K562 (cell line): Measurements from ENCODE around the gene MMP24OS. TPM values are rescaled to one million over a fixed set of nuclear protein-coding genes. Genes with fewer than 3 reads are reported as not detected.

Source experiments
- ATAC-seq: fragments of 200-7000 bp; cut with Tn5 transposase; 3 replicates; pipeline ENCODE4 v1.9.1; 2020; ENCODE audit warnings: moderate library complexity
- BruUV-seq: library from RNA; stranded (reverse); fragments of 400-500 nt; replicated peaks from 2 replicates; lab custom pipeline; 2021; lab: Mats Ljungman, UMichigan
- CTCF ChIA-PET: fragments of 300-600 bp; formaldehyde crosslinking; extraction: SDS; loops from one replicate; lab custom pipeline; 2021; ENCODE audit warnings: low intra/inter-chr PET ratio; lab: Yijun Ruan, JAX
- POLR2A ChIA-PET: fragments of 300-600, 350-650 bp; sonication (Branson Sonifier 250); formaldehyde crosslinking; extraction: SDS; loops from one replicate; lab custom pipeline; 2021; ENCODE audit warnings: antibody characterized with exemption, inconsistent platforms; lab: Yijun Ruan, JAX
- DNase-seq, 4 experiments: peaks; one replicate each; pipeline versions ENCODE4 v3.0.0 to v3.0.0-alpha.2; 2011 to 2018; ENCODE audit warnings: low spot score in 3 of 4, mixed read lengths in 3 of 4; ENCODE audit errors: extremely low read depth in 1 of 4
- FAIRE-seq: peaks from 2 replicates; lab custom pipeline; 2011; peaks lifted over from hg19 to GRCh38; lab: Jason Lieb, UNC
- H2AFZ ChIP-seq: 2 replicates; pipeline ENCODE4 v1.6.0; 2011; ENCODE audit warnings: low read depth, low read length, control low read depth, inconsistent platforms
- H3K27ac ChIP-seq: fragments of 200-600 bp; 3 replicates; pipeline ENCODE4 v1.8.0; 2011; ENCODE audit warnings: low read depth, mild to moderate bottlenecking, control low read depth, inconsistent platforms, low read length, moderate library complexity, mixed read lengths; ENCODE audit errors: extremely low read depth
- H3K27me3 ChIP-seq, 2 experiments: fragments of 300-600 bp in 1 of 2; 2 replicates in 1 of 2; 3 replicates in 1 of 2; pipeline versions ENCODE4 v1.6.0 to v1.8.0; 2011; ENCODE audit warnings: inconsistent platforms in 2 of 2, low read length in 2 of 2, mild to moderate bottlenecking in 1 of 2, mixed read lengths in 1 of 2, moderate library complexity in 1 of 2; ENCODE audit not compliant: control insufficient read depth in 2 of 2, insufficient read depth in 2 of 2
- H3K36me3 ChIP-seq: fragments of 300-600 bp; 3 replicates; pipeline ENCODE4 v1.8.0; 2011; ENCODE audit warnings: mild to moderate bottlenecking, low read length, inconsistent platforms; ENCODE audit not compliant: control insufficient read depth, insufficient read depth
- H3K4me1 ChIP-seq, 2 experiments: fragments of 200-600 bp in 1 of 2; replicated peaks in 1 of 2; 2 replicates in 1 of 2; 3 replicates in 1 of 2; pipeline versions ENCODE4 v1.5.1 to v1.8.0; 2011; ENCODE audit warnings: inconsistent platforms in 2 of 2, low read length in 2 of 2, mild to moderate bottlenecking in 1 of 2, mixed read lengths in 1 of 2, moderate library complexity in 1 of 2; ENCODE audit not compliant: control insufficient read depth in 2 of 2, insufficient read depth in 2 of 2
- H3K4me2 ChIP-seq: 2 replicates; pipeline ENCODE4 v1.6.1; 2011; ENCODE audit warnings: low read length, control low read depth, inconsistent platforms, mixed read lengths; ENCODE audit not compliant: insufficient read depth
- H3K4me3 ChIP-seq: fragments of 200-600 bp; sonication (generic), shearing (Covaris generic); 2 replicates; pipeline ENCODE4 v1.5.1; 2016; ENCODE audit warnings: control low read depth, inconsistent platforms
- H3K79me2 ChIP-seq: fragments of 200-600 bp; 3 replicates; pipeline ENCODE4 v1.8.0; 2011; ENCODE audit warnings: low read length, inconsistent platforms; ENCODE audit not compliant: control insufficient read depth, insufficient read depth
- H3K9ac ChIP-seq, 2 experiments: 2 replicates each; pipeline versions ENCODE4 v1.6.0 to v1.6.1; 2011; ENCODE audit warnings: low read depth in 2 of 2, low read length in 2 of 2, control low read depth in 1 of 2, inconsistent platforms in 1 of 2, mild to moderate bottlenecking in 1 of 2, mixed read lengths in 1 of 2; ENCODE audit not compliant: insufficient read depth in 1 of 2
- H3K9me1 ChIP-seq: one replicate; pipeline ENCODE4 v1.6.0; 2011; ENCODE audit warnings: inconsistent platforms, mild to moderate bottlenecking, low read length, moderate library complexity; ENCODE audit not compliant: control insufficient read depth, insufficient read depth
- H3K9me3 ChIP-seq: replicated peaks from 2 replicates; pipeline ENCODE4 v1.5.1; 2011; ENCODE audit warnings: low read depth, low read length, inconsistent platforms; ENCODE audit not compliant: control insufficient read depth, insufficient read depth
- H4K20me1 ChIP-seq: replicated peaks from 2 replicates; pipeline ENCODE4 v1.6.1; 2011; ENCODE audit warnings: low read length, inconsistent platforms, mixed read lengths; ENCODE audit not compliant: control insufficient read depth, insufficient read depth
- BHLHE40 ChIP-seq: IDR thresholded peaks from 2 replicates; pipeline ENCODE4 v1.6.1; 2011; ENCODE audit warnings: low read length, improper control_type of control experiment
- CREB1 ChIP-seq, 2 experiments: sonication (generic) in 1 of 2; formaldehyde crosslinking in 1 of 2; IDR thresholded peaks; 2 replicates each; pipeline versions ENCODE4 v1.6.1 to v1.8.0; 2012 to 2022; ENCODE audit warnings: inconsistent platforms in 1 of 2, mild to moderate bottlenecking in 1 of 2, missing genetic modification reagents in 1 of 2, moderate library complexity in 1 of 2
- CTBP1 ChIP-seq: fragments of 450-650 bp; IDR thresholded peaks from 2 replicates; pipeline ENCODE4 v1.6.1; 2016; ENCODE audit warnings: borderline replicate concordance
- CTCF ChIP-seq, 3 experiments: IDR thresholded peaks in 2 of 3; conservative IDR thresholded peaks in 1 of 3; 2 replicates each; pipeline ENCODE4 v1.5.1; 2011 to 2012; ENCODE audit warnings: low read length in 3 of 3, mild to moderate bottlenecking in 3 of 3, control low read depth in 2 of 3, improper control_type of control experiment in 1 of 3, inconsistent platforms in 1 of 3, low read depth in 1 of 3, mixed read lengths in 1 of 3, moderate library complexity in 1 of 3; ENCODE audit not compliant: insufficient read depth in 2 of 3
- CTCFL ChIP-seq: IDR thresholded peaks from 2 replicates; pipeline ENCODE4 v1.6.1; 2011; ENCODE audit warnings: borderline replicate concordance, low read depth, mild to moderate bottlenecking, moderate library complexity, low read length; ENCODE audit not compliant: insufficient read depth, poor library complexity, severe bottlenecking
- MAZ ChIP-seq, 2 experiments: fragments of 450-650 bp in 1 of 2; sonication (generic) in 1 of 2; formaldehyde crosslinking; IDR thresholded peaks in 1 of 2; conservative IDR thresholded peaks in 1 of 2; 2 replicates each; pipeline versions ENCODE4 v1.4.0 to v1.5.0; 2020; ENCODE audit warnings: mild to moderate bottlenecking in 1 of 2, missing genetic modification reagents in 1 of 2
- RBM39 ChIP-seq: fragments of 200-400 bp; formaldehyde crosslinking; optimal IDR thresholded peaks from 2 replicates; pipeline ENCODE3; 2018; ENCODE audit warnings: low read depth, low read length
- TFAP4 ChIP-seq: sonication (generic); formaldehyde crosslinking; IDR thresholded peaks from 2 replicates; pipeline ENCODE4 v1.8.0; 2022; ENCODE audit warnings: missing genetic modification reagents, mild to moderate bottlenecking, moderate library complexity, borderline replicate concordance
- VEZF1 ChIP-seq: fragments of 200-800 bp; sonication (Bioruptor generic); IDR thresholded peaks from 2 replicates; pipeline ENCODE4 v1.6.1; 2017; ENCODE audit warnings: missing genetic modification characterization, missing compliant biosample characterization
- ZBTB26 ChIP-seq: fragments of 450-650 bp; formaldehyde crosslinking; IDR thresholded peaks from 2 replicates; pipeline ENCODE4 v1.4.0; 2022; ENCODE audit warnings: missing genetic modification characterization
- ZFP36 ChIP-seq: fragments of 150-350 bp; IDR thresholded peaks from 2 replicates; pipeline ENCODE4 v1.6.1; 2018; ENCODE audit warnings: low read length, low read depth; ENCODE audit not compliant: partially characterized antibody
- WGBS: fragments of 100-300 bp; shearing (Covaris generic); methylation state at CpG from one replicate; pipeline ENCODE4 v1.1.6; 2016; ENCODE audit warnings: low coverage, mixed read lengths; ENCODE audit not compliant: insufficient coverage; ENCODE audit errors: missing lambda C conversion rate; 5-methylcytosine and 5-hydroxymethylcytosine counted together
- in situ Hi-C: fragments of 300-500 bp; cut with MboI; formaldehyde crosslinking; loops from 4 replicates; pipeline ENCODE4 v1.15.0; 2018; ENCODE audit warnings: inconsistent platforms, mixed read lengths
- intact Hi-C: fragments of 100-400 bp; cut with micrococcal nuclease; formaldehyde crosslinking; loops from 2 replicates; pipeline ENCODE4 v1.14.2; 2022
- polyA plus RNA-seq, 8 experiments: library from polyadenylated mRNA; depleted of rRNA in 4 of 8; stranded (reverse) in 5 of 8; unstranded in 3 of 8; fragments of >200 nt; fragmentation: Nextera tagmentation in 2 of 8; fragmentation: Illumina TruSeq in 1 of 8; extraction: Ambion mirVana in 2 of 8; extraction: Trizol in 1 of 8; gene quantifications; 2 replicates each; pipeline versions ENCODE4 v1.2.1 to v1.2.3, GENCODE V29; 2011 to 2014; ENCODE audit warnings: inconsistent platforms in 1 of 8, missing spikeins in 1 of 8
- total RNA-seq, 7 experiments: library from RNA; depleted of rRNA in 6 of 7; stranded (reverse); fragments of >200 nt in 6 of 7; fragmentation: Illumina TruSeq in 2 of 7; extraction: Trizol in 2 of 7; gene quantifications; 2 replicates each; pipeline versions ENCODE4 v1.2.1 to v1.2.3, GENCODE V29; 2011 to 2021; ENCODE audit warnings: low replicate concordance in 1 of 7

Gene MMP24OS
- total and polyA plus RNA-seq, 9 of the 15 experiments (the other 6 are each of a cell fraction or from before 2014, with no cell fraction given) = 0.92 to 41.5 (median 11.4) TPM

GRCh38 chr20:35306931-35307517, 29.1 kb upstream of the MMP24OS start:
- peaks cover 17 to 28% of the 10 kb centered on the region in 2 experiments; a peak in 4 of 5 replicates for H3K4me1 ChIP-seq
- no peak overlapping the region for H3K27ac ChIP-seq
- H4K20me1 ChIP-seq = no peaks in the 10 kb centered on the region
- FAIRE-seq (peak; percentile 72), DNase-seq (peak; percentile 58 to 74 (median 68)), ATAC-seq (peak; percentile 89)
- H3K79me2 ChIP-seq = no peaks in the 10 kb centered on the region
- peaks cover 27% of the 10 kb centered on the region; the same call in 2 of the 3 replicates for H3K36me3 ChIP-seq
- BruUV-seq = no TSS peak
- intact Hi-C loops = loop anchor here (1.0 kb wide), 1 partner anchor 132 kb away; no protein-coding TSS in a partner anchor
- no peaks in the 10 kb centered on the region for H3K27me3 ChIP-seq
- H3K9me3 ChIP-seq = no peaks in the 10 kb centered on the region
- H3K4me2 ChIP-seq = no peak overlapping the region
- in situ Hi-C loops = loop anchor here (25.0 kb wide), 1 partner anchor 130 kb away; the partner anchor contains the start of gene GDF5
- no peaks in the 10 kb centered on the region for H3K9me1 ChIP-seq
- H3K9ac ChIP-seq = peak overlapping the region in 1 of 2 experiments; percentile 6; a peak in 1 of 4 replicates
- 28% methylated on average over 4 of the region's 4 CpGs for WGBS
- no peak overlapping the region for H2AFZ ChIP-seq
- ChIA-PET POLR2A (interaction anchor here (0.6 kb wide), 1 partner anchor 1116 kb away, joined by 3 read pairs; no protein-coding TSS in a partner anchor), CTCF (interaction anchor here (0.5 to 1.0 kb wide), 4 partner anchors 140 to 433 kb away, joined by 3 to 4 read pairs (median 4); no protein-coding TSS in a partner anchor)
- no peak overlapping the region for H3K4me3 ChIP-seq
- TF ChIP-seq ZBTB26 (CRISPR knock-in tag) (no peak), BHLHE40 (peak; percentile 29; the same call in 1 of the 2 replicates), RBM39 (no peak), CREB1 (IDR thresholded peaks at IDR 0.05) (no peak), CREB1 (CRISPR knock-in tag; IDR thresholded peaks at IDR 0.05) (0 out of 2 replicates have a peak, but pooled peaks have one; percentile 17), CTCFL (peak; percentile 35), VEZF1 (CRISPR knock-in tag) (0 out of 2 replicates have a peak, but pooled peaks have one; percentile 14), TFAP4 (peak; percentile 36; the same call in 1 of the 2 replicates), CTCF (IDR thresholded peaks at IDR 0.05 in 2 of 3, conservative IDR thresholded peaks at IDR 0.05 in 1 of 3; ENCODE audit: insufficient read depth in 2 of 3, low read depth in 1 of 3, low read length in 3 of 3) (peak; percentile 96 to 99 (median 98)), CTBP1 (0 out of 2 replicates have a peak, but pooled peaks have one; percentile 39), ZFP36 (peak; percentile 25), MAZ (CRISPR knock-in tag; conservative IDR thresholded peaks at IDR 0.05 in 1 of 2, IDR thresholded peaks at IDR 0.05 in 1 of 2) (peak; percentile 1 to 20; a peak in 1 of 4 replicates)
